NCI-H2227 treated with DMSO at 0.1 percent for 48 hours (cell line): ENCODE measurements around the gene TUBB2A.
"Not testable (repeated sequence)": the region's sequence is repeated elsewhere in the genome, so short reads cannot be mapped to it uniquely, and the experiment has no call there.

Source experiments
- DNase-seq: peaks from one replicate; lab custom pipeline; 2025; lab: John Stamatoyannopoulos, UW

TUBB2A gene

DNA sequence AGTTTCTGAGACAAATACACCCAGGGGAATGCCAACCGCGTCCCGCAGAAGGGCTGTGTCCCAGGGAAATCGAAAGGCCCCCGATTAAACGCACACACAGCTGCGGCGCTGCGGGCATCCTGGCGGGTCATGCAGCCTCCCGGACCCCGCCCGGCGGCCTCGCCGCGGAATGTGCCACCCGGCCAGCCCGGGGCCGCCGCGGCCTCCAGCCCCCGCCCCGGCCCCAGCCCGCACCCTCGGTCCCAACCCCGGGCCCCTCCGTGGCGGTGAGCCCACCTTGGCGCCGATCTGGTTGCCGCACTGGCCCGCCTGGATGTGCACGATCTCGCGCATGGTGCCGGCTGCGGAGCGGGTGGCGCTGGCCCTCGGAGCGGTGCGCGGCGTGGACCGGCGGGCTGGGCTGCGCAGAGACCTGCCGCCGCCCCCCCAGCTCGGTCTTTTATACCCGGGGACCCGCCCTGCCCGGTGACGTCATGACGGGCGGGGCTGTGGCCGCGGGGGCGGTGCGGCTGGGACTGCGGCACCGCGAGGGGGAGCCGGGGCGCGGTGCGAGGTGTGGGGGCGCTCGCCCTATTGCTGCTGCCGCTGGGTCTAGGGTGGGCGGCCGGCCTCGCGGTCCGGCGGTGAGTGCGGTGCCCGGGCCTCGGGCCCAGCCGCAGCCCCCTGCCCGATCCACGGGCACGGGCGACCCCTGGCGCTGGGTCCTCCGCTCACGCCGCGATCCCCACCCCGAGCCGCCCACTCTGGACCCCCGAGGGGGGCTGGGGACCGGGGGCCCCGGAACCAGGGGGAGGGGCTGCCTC is at the start of gene TUBB2A:
Gene TUBB2A (minus strand): TSS at position 414 of the 803 bp plus-strand sequence. CDS start 81 bp downstream, at position 333.
- DNase-seq, result peak; percentile 81

DNA sequence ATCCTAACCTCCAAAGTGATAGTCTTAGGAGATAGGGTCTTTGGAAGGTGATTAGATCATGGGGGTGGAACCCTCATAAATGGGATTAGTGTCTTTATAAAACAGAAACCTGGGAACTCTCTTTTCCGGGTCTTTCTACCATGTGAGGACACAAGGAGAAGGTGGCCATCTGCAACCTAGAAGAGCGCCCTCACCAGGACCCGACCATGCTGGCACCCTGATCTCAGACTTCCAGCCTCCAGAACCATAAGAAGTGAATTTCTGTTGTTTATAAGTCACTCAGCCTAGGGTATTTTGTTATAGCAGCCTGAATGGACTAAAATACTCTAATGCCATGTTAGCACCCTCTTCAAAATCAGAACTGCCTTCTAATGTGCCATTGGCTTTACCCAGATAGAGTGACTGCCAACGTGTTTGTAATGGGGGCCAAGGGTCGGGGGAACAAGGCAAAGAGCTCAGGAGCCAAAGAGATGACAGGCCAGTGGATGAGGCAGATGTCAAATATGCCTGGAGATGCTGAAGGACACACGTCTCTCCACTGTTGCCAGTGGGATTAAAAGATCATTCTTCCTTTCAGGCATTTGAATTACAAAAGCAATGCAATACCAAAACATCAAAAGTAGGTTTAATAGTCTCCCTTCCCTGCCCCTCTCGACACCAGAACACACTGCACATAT is 49.1 kb upstream of the TUBB2A start:
- DNase-seq, result no peak

DNA sequence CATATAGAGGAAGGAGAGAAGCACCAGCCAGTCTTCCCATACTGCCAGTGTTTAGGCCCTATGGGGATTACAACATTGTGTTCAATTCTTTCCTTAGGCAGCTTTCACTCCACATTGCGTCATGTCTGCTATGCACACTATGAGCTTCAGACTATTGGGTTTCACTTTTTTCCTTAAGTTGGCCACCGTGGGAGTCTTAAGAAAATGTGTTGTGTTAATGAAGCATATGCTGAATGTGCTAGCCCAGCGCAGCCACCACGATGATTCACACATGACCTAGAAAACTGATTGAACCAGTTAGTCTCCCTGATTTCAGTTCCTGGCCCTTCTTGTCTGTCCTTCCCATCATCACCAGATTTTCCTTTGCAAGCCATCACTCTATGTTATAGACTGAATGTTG is 48.6 kb upstream of the TUBB2A start:
- DNase-seq, result no peak

DNA sequence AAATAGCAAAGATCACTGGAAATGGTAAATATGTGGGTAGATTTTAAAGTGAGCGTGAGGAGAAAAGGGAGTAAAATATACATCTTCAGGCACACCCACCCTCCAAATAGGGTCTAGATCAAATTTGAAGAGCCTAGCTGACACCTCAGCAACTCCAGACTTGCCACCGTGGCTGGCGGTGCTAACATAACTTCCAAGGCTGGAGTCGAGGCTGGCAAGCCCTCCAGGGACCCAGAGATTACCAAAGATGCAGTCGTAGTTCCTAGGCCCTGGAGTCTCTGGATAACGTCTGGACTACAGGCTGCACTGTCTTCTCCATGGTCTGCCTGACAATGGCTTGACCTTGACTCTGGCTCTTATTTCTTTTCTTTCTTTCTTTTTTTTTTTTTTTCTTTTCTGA is 47.6 kb upstream of the TUBB2A start:
- no peak for DNase-seq

DNA sequence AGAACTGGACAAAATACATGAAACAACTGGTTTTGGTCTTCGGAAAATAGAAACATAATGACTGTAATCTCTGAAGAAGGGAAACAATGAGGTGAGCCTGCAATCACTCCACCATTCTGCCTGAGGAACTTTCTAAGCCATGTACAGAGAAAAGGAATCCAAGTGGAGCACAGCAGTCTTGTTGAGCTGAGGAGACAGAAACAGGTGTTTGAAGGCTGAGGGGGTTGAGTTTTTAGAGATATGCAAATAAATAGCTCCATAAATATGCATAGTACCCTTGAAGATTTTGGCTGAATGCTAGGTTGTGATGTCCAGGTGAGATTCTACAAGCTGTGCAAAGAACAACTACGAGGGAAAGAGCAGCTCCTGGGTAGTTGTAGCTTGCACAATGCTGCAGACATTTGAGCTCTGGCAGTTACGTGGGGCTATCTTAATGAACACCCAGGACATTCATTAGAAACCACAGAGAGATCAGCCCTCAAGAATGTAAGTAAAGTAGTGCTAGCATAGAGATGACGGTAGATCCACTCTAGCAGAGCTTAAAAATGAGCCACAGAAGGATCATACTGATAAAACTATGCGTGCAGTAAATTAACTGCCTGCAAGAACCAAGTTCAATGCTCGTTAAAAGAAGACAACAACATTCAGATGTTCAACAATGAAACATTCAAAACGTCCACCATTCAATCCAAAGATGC is 45.8 kb upstream of the TUBB2A start:
- DNase-seq, result no peak

DNA sequence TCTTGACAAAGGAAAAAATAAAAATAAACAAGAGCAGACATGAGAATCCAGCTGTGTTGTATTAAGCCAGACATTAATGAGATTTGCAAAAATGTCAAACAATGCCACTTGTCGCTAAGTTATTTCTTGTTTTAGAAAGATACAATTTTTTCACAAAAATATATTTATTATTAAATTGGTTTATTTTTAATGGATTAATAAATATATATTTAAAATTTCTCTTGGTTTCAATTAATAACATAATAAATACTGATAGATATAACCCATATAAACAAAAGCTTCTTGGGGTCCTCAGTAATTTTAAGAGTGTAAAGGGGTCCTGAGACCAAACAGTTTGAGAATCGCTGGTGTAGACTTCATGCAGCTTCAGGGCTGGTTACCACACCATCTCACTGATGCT is 44.0 kb upstream of the TUBB2A start:
- DNase-seq, result no peak

DNA sequence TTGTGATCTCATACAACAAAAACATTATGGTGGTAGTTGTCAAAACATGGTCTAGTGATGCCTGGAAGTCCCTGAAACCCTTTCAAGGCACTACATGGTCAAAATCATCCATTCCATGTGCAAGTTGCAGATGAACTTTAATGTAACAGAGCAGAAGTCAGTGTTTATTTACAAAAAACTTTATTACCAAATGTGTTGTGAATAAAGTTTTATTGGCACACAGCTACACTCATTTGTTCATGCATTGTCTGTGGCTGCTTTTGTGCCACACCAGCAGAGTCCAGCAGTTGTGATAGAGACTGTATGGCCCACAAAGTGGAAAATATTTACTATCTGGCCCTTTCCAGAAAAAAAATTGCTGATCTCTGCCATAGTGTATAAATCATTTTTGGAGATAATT is 43.3 kb upstream of the TUBB2A start:
- no peak for DNase-seq

DNA sequence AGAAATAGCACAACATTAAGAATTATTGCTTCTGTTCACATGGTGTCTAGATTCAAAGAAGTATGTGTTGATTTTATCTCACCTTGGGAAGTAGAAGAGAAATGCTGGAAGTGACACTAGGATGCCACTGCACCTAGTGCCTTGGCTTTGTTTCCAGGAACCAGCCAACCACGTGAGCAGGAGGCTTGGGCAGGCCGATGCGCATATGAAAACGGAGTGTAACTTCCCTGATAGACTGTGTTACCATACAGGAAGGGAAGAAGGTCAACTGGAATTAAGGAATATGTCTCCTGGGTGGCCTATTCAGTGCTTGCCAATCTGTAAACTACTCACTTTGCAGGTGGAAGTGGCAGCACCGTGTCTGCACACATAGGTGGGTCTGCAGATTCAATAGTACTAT is 42.0 kb upstream of the TUBB2A start:
- no peak for DNase-seq

DNA sequence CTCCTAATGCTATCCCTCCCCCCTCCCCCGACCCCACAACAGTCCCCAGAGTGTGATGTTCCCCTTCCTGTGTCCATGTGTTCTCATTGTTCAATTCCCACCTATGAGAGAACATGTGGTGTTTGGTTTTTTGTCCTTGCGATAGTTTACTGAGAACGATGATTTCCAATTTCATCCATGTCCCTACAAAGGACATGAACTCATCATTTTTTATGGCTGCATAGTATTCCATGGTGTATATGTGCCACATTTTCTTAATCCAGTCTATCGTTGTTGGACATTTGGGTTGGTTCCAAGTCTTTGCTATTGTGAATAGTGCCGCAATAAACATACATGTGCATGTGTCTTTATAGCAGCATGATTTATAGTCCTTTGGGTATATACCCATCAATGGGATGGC is 40.4 kb upstream of the TUBB2A start:
- DNase-seq, result not testable (repeated sequence)

DNA sequence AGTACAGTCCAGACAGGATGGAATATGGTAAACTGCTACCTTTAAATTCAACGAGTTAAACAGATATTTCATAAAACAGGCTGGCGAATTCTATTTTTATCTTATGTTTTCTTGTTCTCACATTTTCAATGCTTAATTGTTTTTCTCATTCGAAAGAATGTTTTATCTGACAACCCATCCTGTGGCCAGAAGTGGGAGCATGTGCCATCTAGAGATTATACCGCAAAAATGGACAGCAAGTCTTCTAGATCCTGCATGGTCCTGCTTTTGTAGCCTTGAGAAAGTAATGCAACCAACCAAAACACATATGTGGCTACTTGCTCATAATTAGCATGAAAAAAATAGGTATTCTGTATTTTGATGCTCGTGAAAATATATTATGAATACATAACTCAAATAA is 39.4 kb upstream of the TUBB2A start:
- no peak for DNase-seq

DNA sequence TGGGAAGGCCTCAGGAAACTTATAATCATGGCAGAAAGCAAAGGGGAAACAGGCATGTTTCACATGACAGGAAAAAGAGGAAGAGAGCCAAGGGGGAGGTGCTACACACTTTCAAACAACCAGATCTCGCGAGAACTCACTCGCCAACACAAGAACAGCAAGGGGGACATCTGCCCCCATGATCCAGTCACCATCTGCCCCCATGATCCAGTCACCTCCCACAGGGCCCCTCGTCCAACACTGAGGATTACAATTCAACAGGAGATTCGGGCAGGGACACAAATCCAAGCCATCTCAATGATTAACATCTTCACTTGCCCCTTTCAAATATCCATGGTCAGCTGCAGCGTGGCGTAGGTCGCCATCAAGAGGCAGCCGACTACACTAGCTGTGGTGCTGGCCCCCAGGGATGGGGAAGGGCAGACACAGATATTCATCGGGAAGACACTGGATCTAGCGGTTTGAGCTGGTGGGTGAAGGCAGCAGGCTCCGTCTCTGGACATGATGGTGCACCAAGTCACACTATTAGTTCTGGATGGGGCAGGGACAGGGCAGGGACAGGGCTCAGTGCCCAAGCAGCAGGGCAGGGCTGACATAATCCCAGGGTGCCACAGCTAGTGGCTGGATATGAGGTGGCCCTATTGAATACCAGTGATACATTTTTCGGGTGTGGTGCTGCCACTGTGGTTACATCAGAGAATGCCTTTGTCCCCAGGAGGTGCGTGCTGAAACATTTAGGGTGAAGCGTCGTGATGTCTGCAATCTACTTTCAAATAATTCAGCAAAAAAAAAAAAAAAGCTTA is 38.6 kb upstream of the TUBB2A start:
- DNase-seq, result peak; percentile 91

DNA sequence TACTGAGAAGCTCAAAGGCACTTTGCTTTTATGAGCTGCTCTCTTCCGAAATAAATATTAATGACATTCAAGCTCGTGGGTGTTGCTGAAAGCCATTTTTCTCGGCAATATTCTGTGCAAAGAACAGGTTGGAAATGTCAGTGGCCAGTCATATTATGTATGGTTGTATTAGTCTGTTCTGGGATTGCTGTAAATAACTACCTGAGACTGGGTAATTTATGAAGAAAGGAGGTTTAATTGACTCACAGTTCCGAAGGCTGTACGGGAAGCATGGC is 38.0 kb upstream of the TUBB2A start:
- DNase-seq, result no peak

DNA sequence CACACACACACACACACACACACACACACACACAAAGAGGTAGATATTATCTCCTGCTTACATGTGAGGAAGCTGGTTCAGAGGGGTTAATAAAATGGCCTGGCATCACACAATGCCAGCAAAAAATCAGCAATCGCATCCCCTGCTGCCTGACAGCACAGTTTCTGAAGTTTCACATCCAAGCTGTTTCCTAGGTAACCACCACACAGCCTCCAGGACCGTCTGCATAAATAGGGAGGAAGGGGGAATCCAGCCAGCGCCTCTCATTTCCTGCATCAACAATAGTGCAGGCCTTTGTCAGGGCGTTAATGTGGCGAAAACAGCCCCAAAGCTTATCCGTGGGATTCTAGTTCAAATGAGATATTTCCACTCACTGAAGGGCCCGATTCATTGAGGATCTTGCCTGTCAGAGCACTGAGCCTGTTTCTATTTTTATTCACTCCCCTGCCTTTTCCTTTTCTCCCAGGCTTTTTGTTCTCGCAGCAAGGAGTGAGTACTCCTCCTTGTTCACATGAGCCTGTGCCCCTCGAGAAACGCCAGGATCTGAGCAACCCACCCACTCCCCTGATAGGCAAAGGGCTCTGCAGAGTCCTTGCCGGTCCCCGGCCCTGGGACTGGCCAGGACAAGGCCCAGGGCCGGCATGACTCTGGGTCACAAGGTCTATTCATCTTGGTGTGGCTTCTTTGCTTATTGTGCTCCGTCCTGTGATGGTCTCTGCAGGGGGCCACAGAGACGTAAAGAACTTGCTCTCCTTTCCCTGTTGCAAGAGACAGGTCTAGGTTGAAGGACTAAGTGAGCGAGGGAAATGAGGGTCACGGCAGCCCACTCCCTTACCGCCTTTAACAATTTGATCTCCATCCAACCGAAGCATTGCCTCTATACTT is 37.4 kb upstream of the TUBB2A start:
- peak; percentile 80 for DNase-seq

DNA sequence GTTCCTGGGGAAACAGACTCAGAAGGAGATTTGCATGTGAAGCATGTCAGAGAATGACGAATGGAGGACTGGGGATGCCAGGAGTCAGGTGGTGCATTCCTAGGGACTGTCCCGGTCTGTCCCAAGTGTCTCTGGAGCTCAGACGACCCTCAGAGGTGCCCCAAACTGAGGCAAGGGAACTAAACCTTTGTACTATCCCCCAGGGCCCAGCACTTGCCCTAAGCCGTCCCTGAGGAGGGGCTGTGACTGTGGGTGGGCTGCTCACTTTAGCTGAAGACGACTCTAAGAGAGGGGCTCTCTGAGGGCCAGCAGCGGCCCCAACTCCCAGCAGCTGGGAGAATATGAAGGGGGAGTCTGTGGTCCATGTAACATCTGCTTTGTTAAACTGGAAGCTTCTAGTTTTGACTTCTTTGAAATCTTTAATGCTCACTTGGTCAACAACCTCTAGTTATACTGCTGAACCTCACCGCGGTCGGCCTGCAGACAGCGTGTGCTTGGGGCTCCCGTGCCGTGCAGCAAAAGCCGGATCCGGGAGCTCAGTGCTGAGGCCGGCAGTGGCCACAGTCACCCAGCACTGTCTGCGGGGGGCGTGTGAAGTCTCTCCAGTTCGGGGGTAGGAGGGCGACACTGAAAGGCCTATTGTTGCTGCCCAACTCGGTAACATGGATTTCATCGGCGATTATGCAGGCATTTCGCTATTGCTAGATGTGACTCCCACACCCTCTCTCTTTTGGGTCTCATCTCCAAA is 35.9 kb upstream of the TUBB2A start:
- DNase-seq, result no peak

DNA sequence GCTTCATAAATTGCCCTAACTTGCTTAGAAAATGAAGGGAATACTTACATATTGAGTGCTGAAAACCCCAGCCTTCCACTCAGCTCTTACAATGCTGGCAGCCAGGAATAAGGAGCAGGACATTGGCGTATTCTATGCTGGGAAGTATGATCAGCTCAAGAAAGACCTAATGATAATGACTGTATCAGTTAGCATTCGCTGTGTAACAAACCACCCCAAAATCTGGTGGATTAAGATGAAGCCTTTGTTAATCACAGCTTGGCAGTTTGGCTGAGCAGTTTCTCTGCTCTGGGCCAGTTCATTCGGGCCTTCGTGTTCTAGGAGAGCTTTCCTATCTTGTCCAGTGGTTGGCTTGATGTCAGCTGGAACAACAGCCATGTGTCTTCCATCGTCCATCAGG is 33.4 kb upstream of the TUBB2A start:
- no peak for DNase-seq

DNA sequence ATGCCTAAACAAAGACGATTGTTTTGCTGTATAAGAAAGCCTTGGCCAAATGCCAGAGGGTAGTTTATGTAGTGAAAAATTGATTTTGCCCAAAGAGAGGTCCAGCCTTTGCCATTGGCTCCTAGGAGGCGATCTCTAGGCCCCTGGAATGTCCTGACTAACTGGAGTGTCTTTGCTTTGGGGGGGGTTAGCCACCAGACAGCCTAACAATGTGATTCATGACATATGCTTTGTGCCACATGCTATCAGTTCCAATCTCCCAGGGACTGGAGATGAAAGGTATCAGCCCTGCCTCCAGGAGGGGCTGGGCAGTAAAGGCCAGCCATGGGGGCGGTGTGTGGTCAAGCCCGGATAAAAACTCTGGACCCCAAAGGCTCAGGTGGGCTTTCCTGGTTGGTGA is 32.7 kb upstream of the TUBB2A start:
- DNase-seq, result no peak

DNA sequence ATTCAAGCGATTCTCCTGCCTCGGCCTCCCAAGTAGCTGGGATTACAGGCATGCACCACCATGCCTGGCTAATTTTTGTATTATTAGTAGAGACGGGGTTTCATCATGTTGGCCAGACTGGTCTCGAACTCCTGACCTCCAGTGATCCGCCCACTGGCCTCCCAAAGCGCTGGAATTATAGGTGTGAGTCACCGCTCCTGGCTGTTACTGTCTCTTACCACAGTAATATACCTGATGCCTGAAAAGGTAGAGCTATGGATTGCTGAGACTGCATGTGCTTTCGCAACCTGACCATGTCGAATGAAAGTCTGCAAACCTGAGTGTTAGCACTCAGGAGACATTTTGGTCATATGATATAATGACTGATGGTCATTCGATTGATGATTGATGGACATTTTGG is 31.8 kb upstream of the TUBB2A start:
- not testable (repeated sequence) for DNase-seq

DNA sequence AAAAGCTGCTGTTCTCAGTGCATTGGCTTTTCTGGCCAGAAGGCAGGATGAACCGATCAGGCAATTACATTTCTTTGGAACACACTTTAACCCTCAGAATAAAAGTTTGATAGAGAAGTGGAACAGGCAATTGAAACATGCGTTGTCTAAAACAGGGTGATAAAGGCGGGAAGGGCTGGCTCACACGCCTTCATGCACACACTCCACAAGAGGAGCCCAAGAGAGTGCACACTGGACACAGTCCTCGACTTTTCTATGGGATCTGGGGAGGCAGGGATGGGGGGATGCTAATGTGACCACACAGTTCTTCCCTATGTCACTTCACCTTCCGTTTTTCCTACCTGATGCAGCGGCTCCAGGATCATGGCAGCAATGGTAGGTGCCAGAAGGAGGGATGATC is 30.9 kb upstream of the TUBB2A start:
- DNase-seq, result no peak

DNA sequence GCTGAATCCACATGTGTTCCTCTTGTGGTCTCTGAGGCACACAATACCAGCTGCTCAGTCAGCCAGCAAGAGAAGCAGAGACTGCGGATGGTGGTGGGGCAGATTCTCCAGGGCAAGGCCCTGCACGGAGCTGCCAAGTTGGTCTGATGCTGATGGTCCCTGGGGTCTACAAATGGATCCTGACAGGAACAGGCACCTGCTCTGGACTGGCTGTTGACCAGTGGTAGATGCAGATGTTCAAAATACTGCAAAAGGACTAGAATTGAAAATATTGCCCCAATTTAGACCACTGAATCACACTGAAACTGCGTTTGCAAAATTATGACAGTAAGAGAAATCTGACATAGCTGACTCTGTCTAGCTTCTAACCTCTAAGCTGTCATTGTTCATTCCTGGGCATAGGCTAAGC is 29.6 kb upstream of the TUBB2A start:
- DNase-seq, result no peak

DNA sequence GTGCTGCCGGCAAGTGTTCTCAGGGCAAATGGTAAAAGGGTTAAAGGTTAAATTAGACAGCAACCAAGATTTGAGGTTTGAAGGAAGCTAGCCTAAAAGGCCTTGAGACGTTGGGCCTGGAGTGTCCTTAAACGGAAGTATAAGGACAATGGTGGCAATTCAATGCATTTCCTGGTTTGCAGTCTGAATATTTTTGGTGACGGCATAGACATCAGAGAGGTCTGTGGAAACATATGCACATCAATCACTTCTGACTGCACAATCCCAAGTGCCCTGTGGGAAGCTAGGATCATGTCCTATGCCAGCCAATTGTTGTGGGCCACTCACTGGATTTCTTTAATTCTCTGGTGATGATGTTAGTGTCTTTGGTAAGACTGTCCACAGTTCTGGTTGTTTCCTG is 25.7 kb upstream of the TUBB2A start:
- no peak for DNase-seq

DNA sequence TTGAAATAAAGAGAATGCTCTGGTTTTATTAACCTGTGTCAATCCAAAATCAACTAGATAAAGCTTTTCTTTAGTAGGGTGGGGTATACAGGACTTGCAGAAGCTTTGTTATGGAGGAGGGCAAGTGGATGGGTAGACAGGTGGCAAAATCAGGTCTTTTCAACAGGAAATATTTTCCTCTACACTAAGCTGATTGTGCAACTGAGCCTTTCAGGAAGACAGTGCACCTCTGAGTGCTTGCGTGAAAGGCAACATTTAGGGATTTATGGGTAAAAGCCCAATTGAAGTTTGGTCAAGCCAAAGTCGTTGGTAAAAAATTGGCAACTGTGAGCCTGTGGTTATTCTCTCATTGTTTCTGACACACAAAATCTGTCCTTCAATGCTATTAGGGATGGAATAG is 23.8 kb upstream of the TUBB2A start:
- DNase-seq, result no peak
